Astrocyte (in vitro differentiated cells and primary cell): ENCODE results near the gene GTF2F1. TPM values are rescaled to one million over a fixed set of nuclear protein-coding genes. Genes with fewer than 3 reads are reported as not detected.
"Not testable (repeated sequence)": the region's sequence is repeated elsewhere in the genome, so short reads cannot be mapped to it uniquely, and the experiment has no call there.

ENCODE experiments used
- DNase-seq: peaks from one replicate; pipeline ENCODE4 v3.0.0-alpha.2; 2010; ENCODE audit warnings: low read depth
- FAIRE-seq: peaks from 2 replicates; lab custom pipeline; 2011; peaks lifted over from hg19 to GRCh38; lab: Jason Lieb, UNC
- H2AFZ ChIP-seq: 2 replicates; pipeline ENCODE4 v1.6.0; 2012; ENCODE audit warnings: low read depth, low read length, inconsistent platforms
- H3K27ac ChIP-seq: 2 replicates; pipeline ENCODE4 v1.5.1; 2011; ENCODE audit warnings: low read depth, low read length, inconsistent platforms
- H3K27me3 ChIP-seq: 2 replicates; pipeline ENCODE4 v1.6.0; 2011; ENCODE audit warnings: low read length, inconsistent platforms; ENCODE audit not compliant: insufficient read depth
- H3K36me3 ChIP-seq: 2 replicates; pipeline ENCODE4 v1.5.1; 2011; ENCODE audit warnings: low read length, inconsistent platforms; ENCODE audit not compliant: insufficient read depth
- H3K4me1 ChIP-seq: 2 replicates; pipeline ENCODE4 v1.5.1; 2011; ENCODE audit warnings: low read length, inconsistent platforms; ENCODE audit not compliant: insufficient read depth
- H3K4me2 ChIP-seq: 2 replicates; pipeline ENCODE4 v1.6.0; 2012; ENCODE audit warnings: low read length, inconsistent platforms
- H3K4me3 ChIP-seq: 2 replicates; pipeline ENCODE4 v1.5.1; 2011; ENCODE audit warnings: low read depth, mild to moderate bottlenecking, low read length, inconsistent platforms; ENCODE audit not compliant: insufficient read depth
- H3K79me2 ChIP-seq: 2 replicates; pipeline ENCODE4 v1.6.0; 2012; ENCODE audit warnings: mild to moderate bottlenecking, low read length, inconsistent platforms; ENCODE audit not compliant: insufficient read depth
- H3K9ac ChIP-seq: 2 replicates; pipeline ENCODE4 v1.6.0; 2012; ENCODE audit warnings: mild to moderate bottlenecking, low read length, inconsistent platforms
- H3K9me3 ChIP-seq: 2 replicates; pipeline ENCODE4 v1.5.1; 2012; ENCODE audit warnings: low read depth, mild to moderate bottlenecking, low read length, inconsistent platforms; ENCODE audit not compliant: insufficient read depth
- H4K20me1 ChIP-seq: 2 replicates; pipeline ENCODE4 v1.6.0; 2012; ENCODE audit warnings: low read length, inconsistent platforms; ENCODE audit not compliant: insufficient read depth
- H3K27ac Mint-ChIP-seq: one replicate; pipeline ENCODE4 v1.8.0; 2021; ENCODE audit warnings: mild to moderate bottlenecking, mixed read lengths; ENCODE audit not compliant: unreplicated experiment
- H3K27me3 Mint-ChIP-seq: one replicate; pipeline ENCODE4 v1.8.0; 2021; ENCODE audit warnings: low read depth, mixed read lengths; ENCODE audit not compliant: unreplicated experiment
- H3K36me3 Mint-ChIP-seq: one replicate; pipeline ENCODE4 v1.8.0; 2021; ENCODE audit warnings: low read depth, mixed read lengths; ENCODE audit not compliant: unreplicated experiment
- H3K4me1 Mint-ChIP-seq: one replicate; pipeline ENCODE4 v1.8.0; 2021; ENCODE audit warnings: low read depth, mixed read lengths; ENCODE audit not compliant: unreplicated experiment
- H3K4me3 Mint-ChIP-seq: one replicate; pipeline ENCODE4 v1.8.0; 2021; ENCODE audit warnings: mild to moderate bottlenecking, moderate library complexity, mixed read lengths; ENCODE audit not compliant: unreplicated experiment
- H3K9me3 Mint-ChIP-seq: one replicate; pipeline ENCODE4 v1.8.0; 2021; ENCODE audit warnings: mild to moderate bottlenecking, mixed read lengths; ENCODE audit not compliant: unreplicated experiment
- EZH2 ChIP-seq: IDR thresholded peaks from 2 replicates; pipeline ENCODE4 v1.6.1; 2012; ENCODE audit warnings: mild to moderate bottlenecking, low read length, inconsistent platforms; ENCODE audit not compliant: insufficient read depth
- total RNA-seq: library from RNA; stranded (reverse); gene quantifications from 2 replicates; pipeline ENCODE4 v1.2.1, GENCODE V29; 2021
- TF ChIP-seq, protein P1 (sequence below): IDR thresholded peaks from 2 replicates; pipeline ENCODE4 v1.5.1; 2011; ENCODE audit warnings: low read depth, mild to moderate bottlenecking, inconsistent platforms, low read length, moderate library complexity; ENCODE audit not compliant: insufficient read depth

GTF2F1 gene
- total RNA-seq, 1 donor from 2014 or later: 92.3 TPM

DNA sequence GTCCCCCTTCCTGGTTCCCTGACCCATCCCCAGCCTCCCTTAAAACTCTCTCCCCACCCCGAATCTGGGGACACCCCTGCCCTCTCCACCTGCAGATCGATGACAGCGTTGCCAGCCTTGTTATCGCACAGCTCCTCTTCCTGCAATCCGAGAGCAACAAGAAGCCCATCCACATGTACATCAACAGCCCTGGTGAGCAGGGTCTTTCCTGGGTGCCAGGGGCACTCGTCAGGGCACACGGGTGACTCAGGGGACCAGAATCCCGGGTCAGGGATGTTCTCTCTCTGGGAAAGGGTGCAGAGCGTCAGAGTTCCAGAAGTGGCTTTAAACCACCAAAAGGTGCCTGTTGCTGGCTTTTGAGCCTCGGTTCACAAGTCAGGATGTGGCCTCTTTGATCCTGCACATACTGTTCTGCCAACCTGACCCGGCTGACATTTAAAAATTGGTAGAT, 30.6 kb downstream of the GTF2F1 start:
- H3K4me1 Mint-ChIP-seq: no peaks in the 10 kb centered on the region

DNA sequence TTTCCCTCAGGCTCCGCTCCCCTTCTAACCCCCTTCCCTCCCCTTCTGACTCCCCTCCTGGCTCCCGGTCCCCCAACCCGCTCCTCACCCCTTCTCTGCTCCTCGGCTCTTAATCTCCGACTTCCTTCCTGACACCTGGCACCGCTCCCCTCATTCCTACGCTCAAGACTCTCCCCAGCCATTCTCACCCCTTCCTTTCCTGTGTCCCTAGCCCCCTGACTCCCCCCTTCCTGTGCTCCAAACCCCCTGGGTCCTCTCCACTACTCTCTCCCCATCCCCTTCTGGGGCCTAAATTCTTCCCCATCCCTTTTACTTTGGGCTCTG, 31.0 kb downstream of the GTF2F1 start:
- H3K27me3 Mint-ChIP-seq: no peaks in the 10 kb centered on the region
- no peak for FAIRE-seq
- Histone ChIP-seq H3K9ac (peak overlapping the region; percentile 82), H3K4me2 (peak overlapping the region; percentile 91), H4K20me1 (no peaks in the 10 kb centered on the region), H3K4me1 (peaks cover 4% of the 10 kb centered on the region), H3K79me2 (peaks cover 17% of the 10 kb centered on the region), H3K36me3 (peaks cover 5% of the 10 kb centered on the region), H3K27me3 (no peaks in the 10 kb centered on the region), H3K9me3 (no peaks in the 10 kb centered on the region), H3K4me3 (peak overlapping the region; percentile 58), H3K27ac (peak overlapping the region; percentile 49), H2AFZ (peak overlapping the region; percentile 72)
- peak overlapping the region; percentile 62 for H3K27ac Mint-ChIP-seq
- no peak for DNase-seq
- no peaks in the 10 kb centered on the region for H3K9me3 Mint-ChIP-seq
- peaks cover 14% of the 10 kb centered on the region for H3K36me3 Mint-ChIP-seq
- no peaks in the 10 kb centered on the region for H3K4me1 Mint-ChIP-seq
- H3K4me3 Mint-ChIP-seq: peak overlapping the region; percentile 91
- TF ChIP-seq, protein P1, sequence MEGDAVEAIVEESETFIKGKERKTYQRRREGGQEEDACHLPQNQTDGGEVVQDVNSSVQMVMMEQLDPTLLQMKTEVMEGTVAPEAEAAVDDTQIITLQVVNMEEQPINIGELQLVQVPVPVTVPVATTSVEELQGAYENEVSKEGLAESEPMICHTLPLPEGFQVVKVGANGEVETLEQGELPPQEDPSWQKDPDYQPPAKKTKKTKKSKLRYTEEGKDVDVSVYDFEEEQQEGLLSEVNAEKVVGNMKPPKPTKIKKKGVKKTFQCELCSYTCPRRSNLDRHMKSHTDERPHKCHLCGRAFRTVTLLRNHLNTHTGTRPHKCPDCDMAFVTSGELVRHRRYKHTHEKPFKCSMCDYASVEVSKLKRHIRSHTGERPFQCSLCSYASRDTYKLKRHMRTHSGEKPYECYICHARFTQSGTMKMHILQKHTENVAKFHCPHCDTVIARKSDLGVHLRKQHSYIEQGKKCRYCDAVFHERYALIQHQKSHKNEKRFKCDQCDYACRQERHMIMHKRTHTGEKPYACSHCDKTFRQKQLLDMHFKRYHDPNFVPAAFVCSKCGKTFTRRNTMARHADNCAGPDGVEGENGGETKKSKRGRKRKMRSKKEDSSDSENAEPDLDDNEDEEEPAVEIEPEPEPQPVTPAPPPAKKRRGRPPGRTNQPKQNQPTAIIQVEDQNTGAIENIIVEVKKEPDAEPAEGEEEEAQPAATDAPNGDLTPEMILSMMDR: no peak
- TF ChIP-seq EZH2: no peak

More for the DNA sequence above, 30.6 kb downstream of the GTF2F1 start:
- Mint-ChIP-seq H3K27me3 (no peaks in the 10 kb centered on the region), H3K4me3 (peak overlapping the region; percentile 91), H3K27ac (peak overlapping the region; percentile 23), H3K36me3 (peaks cover 14% of the 10 kb centered on the region), H3K9me3 (no peaks in the 10 kb centered on the region)
- Histone ChIP-seq H3K4me2 (peak overlapping the region; percentile 91), H3K9me3 (no peaks in the 10 kb centered on the region), H3K9ac (peak overlapping the region; percentile 82), H2AFZ (peak overlapping the region; percentile 72), H3K27me3 (no peaks in the 10 kb centered on the region), H4K20me1 (no peaks in the 10 kb centered on the region), H3K36me3 (peaks cover 5% of the 10 kb centered on the region), H3K4me1 (peaks cover 4% of the 10 kb centered on the region), H3K79me2 (peaks cover 17% of the 10 kb centered on the region), H3K4me3 (peak overlapping the region; percentile 58), H3K27ac (peak overlapping the region; percentile 49)
- no peak for FAIRE-seq
- TF ChIP-seq EZH2: no peak
- TF ChIP-seq, protein P1: no peak
- DNase-seq: no peak

DNA sequence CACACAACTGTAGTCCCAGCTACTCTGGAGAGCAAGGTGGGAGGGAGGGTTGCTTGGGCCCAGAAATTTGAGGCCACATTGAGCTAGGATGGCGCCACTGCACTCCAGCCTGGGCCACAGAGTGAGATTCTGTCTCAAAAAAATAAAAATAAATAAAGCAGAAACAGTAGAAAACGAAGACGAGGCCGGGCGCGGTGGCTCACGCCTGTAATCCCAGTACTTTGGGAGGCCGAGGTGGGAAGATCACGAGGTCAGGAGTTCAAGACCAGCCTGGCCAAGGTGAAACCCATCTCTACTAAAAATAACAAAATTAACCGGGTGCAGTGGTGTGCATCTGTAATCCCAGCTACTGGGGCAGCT, 32.1 kb downstream of the GTF2F1 start:
- Histone ChIP-seq H3K79me2 (peaks cover 17% of the 10 kb centered on the region), H3K4me3 (peak overlapping the region; percentile 58), H2AFZ (peak overlapping the region; percentile 72), H3K9ac (peak overlapping the region; percentile 82), H3K4me2 (peak overlapping the region; percentile 91)
- not testable (repeated sequence) for H3K9me3 Mint-ChIP-seq, H3K9me3 ChIP-seq, H3K27me3 Mint-ChIP-seq, H3K4me1 Mint-ChIP-seq, H4K20me1 ChIP-seq, FAIRE-seq, DNase-seq, H3K36me3 Mint-ChIP-seq, H3K27ac ChIP-seq, H3K4me1 ChIP-seq, H3K27ac Mint-ChIP-seq, H3K27me3 ChIP-seq, H3K36me3 ChIP-seq
- H3K4me3 Mint-ChIP-seq: peak overlapping the region; percentile 91

DNA sequence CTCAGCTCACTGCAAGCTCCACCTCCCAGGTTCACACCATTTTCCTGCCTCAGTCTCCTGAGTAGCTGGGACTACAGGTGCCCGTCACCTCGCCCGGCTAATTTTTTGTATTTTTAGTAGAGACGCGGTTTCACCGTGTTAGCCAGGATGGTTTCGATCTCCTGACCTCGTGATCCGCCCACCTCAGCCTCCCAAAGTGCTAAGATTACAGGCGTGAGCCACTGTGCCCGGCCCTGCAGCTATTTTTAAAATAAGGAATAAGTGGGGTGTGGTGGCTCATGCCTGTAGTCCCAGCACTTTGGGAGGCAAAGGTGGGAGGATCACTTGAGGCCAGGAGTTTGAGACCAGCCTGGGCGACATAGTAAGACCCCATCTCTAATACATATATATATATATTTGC, 32.5 kb downstream of the GTF2F1 start:
- H2AFZ ChIP-seq, H3K4me3 ChIP-seq, H3K9ac ChIP-seq, H3K4me2 ChIP-seq, H3K27ac ChIP-seq, DNase-seq, H3K36me3 Mint-ChIP-seq, H3K36me3 ChIP-seq, H3K27ac Mint-ChIP-seq, H3K4me1 Mint-ChIP-seq, H3K4me1 ChIP-seq, H3K27me3 ChIP-seq, H3K27me3 Mint-ChIP-seq, H3K4me3 Mint-ChIP-seq, FAIRE-seq, H3K9me3 ChIP-seq, H4K20me1 ChIP-seq, H3K9me3 Mint-ChIP-seq: not testable (repeated sequence)
- peaks cover 17% of the 10 kb centered on the region for H3K79me2 ChIP-seq
